WTC11 (cell line): Measurements from ENCODE around the gene AHR. TPM values are rescaled to one million over a fixed set of nuclear protein-coding genes. Genes with fewer than 3 reads are reported as not detected.

Source experiments
- ATAC-seq: fragments of 200-7000 bp; cut with Tn5 transposase; 2 replicates; pipeline ENCODE4 v1.10.0; 2021; ENCODE audit warnings: mild to moderate bottlenecking, moderate library complexity
- CTCF ChIA-PET: fragments of 300-600 bp; sonication (Branson Sonifier 250); formaldehyde crosslinking; loops from one replicate; lab custom pipeline; 2021; ENCODE audit warnings: antibody characterized with exemption; lab: Charles Lee
- POLR2A ChIA-PET: fragments of 350-600 bp; sonication (Branson Sonifier 250); formaldehyde crosslinking; loops from one replicate; lab custom pipeline; 2021; ENCODE audit warnings: antibody characterized with exemption; lab: Charles Lee
- DNase-seq: peaks from one replicate; pipeline ENCODE4 v3.0.0; 2021; ENCODE audit warnings: low spot score
- H3K27ac Mint-ChIP-seq: 2 replicates; pipeline ENCODE4 v1.8.0; 2021; ENCODE audit warnings: mixed read lengths
- H3K27me3 Mint-ChIP-seq: 2 replicates; pipeline ENCODE4 v1.8.0; 2021; ENCODE audit warnings: low read depth, mild to moderate bottlenecking, moderate library complexity, mixed read lengths
- H3K36me3 Mint-ChIP-seq: 2 replicates; pipeline ENCODE4 v1.8.0; 2021; ENCODE audit warnings: mixed read lengths
- H3K4me1 Mint-ChIP-seq: 2 replicates; pipeline ENCODE4 v1.8.0; 2022; ENCODE audit warnings: mixed read lengths
- H3K4me3 Mint-ChIP-seq: 2 replicates; pipeline ENCODE4 v1.8.0; 2021; ENCODE audit warnings: mild to moderate bottlenecking, moderate library complexity, mixed read lengths
- H3K9me3 Mint-ChIP-seq: 2 replicates; pipeline ENCODE4 v1.8.0; 2021; ENCODE audit warnings: mixed read lengths
- AFF4 ChIP-seq: sonication (generic); formaldehyde crosslinking; IDR thresholded peaks from 2 replicates; pipeline ENCODE4 v1.8.1; 2023; ENCODE audit warnings: mild to moderate bottlenecking, missing genetic modification reagents, borderline replicate concordance
- FOXJ3 ChIP-seq: sonication (generic); formaldehyde crosslinking; IDR thresholded peaks from 2 replicates; pipeline ENCODE4 v1.9.0; 2021; ENCODE audit warnings: missing genetic modification reagents, mild to moderate bottlenecking, borderline replicate concordance
- GABPB1 ChIP-seq: sonication (generic); formaldehyde crosslinking; IDR thresholded peaks from 2 replicates; pipeline ENCODE4 v1.8.1; 2023; ENCODE audit warnings: mild to moderate bottlenecking, missing genetic modification reagents
- KAT7 ChIP-seq: sonication (generic); formaldehyde crosslinking; IDR thresholded peaks from 2 replicates; pipeline ENCODE4 v1.8.1; 2023; ENCODE audit warnings: missing genetic modification reagents, mild to moderate bottlenecking, borderline replicate concordance
- NR2C2 ChIP-seq: sonication (generic); formaldehyde crosslinking; IDR thresholded peaks from 2 replicates; pipeline ENCODE4 v1.8.0; 2022; ENCODE audit warnings: mild to moderate bottlenecking, missing genetic modification reagents
- NR3C1 ChIP-seq: sonication (generic); formaldehyde crosslinking; conservative IDR thresholded peaks from 2 replicates; pipeline ENCODE4 v1.8.1; 2023; ENCODE audit warnings: low read depth, mild to moderate bottlenecking, missing genetic modification reagents
- PRRX2 ChIP-seq: fragments of 250-450 bp; sonication (Bioruptor Pico); IDR thresholded peaks from 2 replicates; pipeline ENCODE4 v1.8.0; 2021; ENCODE audit warnings: mild to moderate bottlenecking
- TEAD1 ChIP-seq: sonication (generic); formaldehyde crosslinking; IDR thresholded peaks from 2 replicates; pipeline ENCODE4 v1.8.0; 2022; ENCODE audit warnings: mild to moderate bottlenecking, missing genetic modification reagents
- ZBTB43 ChIP-seq: sonication (generic); formaldehyde crosslinking; IDR thresholded peaks from 2 replicates; pipeline ENCODE4 v1.8.1; 2023; ENCODE audit warnings: mild to moderate bottlenecking, missing genetic modification reagents
- ZNF317 ChIP-seq: sonication (generic); formaldehyde crosslinking; IDR thresholded peaks from 2 replicates; pipeline ENCODE4 v1.8.1; 2023; ENCODE audit warnings: low read depth, mild to moderate bottlenecking, moderate library complexity, missing genetic modification reagents, borderline replicate concordance
- ZNF396 ChIP-seq: fragments of 250-450 bp; sonication (Bioruptor Pico); IDR thresholded peaks from 2 replicates; pipeline ENCODE4 v1.8.0; 2021; ENCODE audit warnings: mild to moderate bottlenecking, moderate library complexity, borderline replicate concordance
- ZNF416 ChIP-seq: fragments of 250-450 bp; sonication (Bioruptor Pico); IDR thresholded peaks from 2 replicates; pipeline ENCODE4 v1.9.0; 2021; ENCODE audit warnings: mild to moderate bottlenecking, inconsistent platforms
- total RNA-seq: library from RNA; stranded (reverse); gene quantifications from 3 replicates; pipeline ENCODE4 v1.2.3, GENCODE V29; 2021
- TF ChIP-seq, protein P1 (sequence below): fragments of 250-450 bp; sonication (Bioruptor Pico); IDR thresholded peaks from 2 replicates; pipeline ENCODE4 v1.9.0; 2021; ENCODE audit warnings: moderate library complexity, mild to moderate bottlenecking, inconsistent platforms, borderline replicate concordance
- TF ChIP-seq, protein P2 (sequence below): fragments of 250-450 bp; sonication (Bioruptor Pico); IDR thresholded peaks from 2 replicates; pipeline ENCODE4 v1.9.0; 2021; ENCODE audit warnings: mild to moderate bottlenecking, borderline replicate concordance
- TF ChIP-seq, protein P3 (sequence below): fragments of 250-450 bp; sonication (Bioruptor Pico); conservative IDR thresholded peaks from 2 replicates; pipeline ENCODE4 v1.9.0; 2021; ENCODE audit warnings: mild to moderate bottlenecking
- TF ChIP-seq, protein P4 (sequence below): sonication (generic); formaldehyde crosslinking; conservative IDR thresholded peaks from 2 replicates; pipeline ENCODE4 v1.8.1; 2022; ENCODE audit warnings: mild to moderate bottlenecking, missing genetic modification reagents
- TF ChIP-seq, protein P5 (sequence below): sonication (generic); formaldehyde crosslinking; IDR thresholded peaks from 2 replicates; pipeline ENCODE4 v1.8.0; 2022; ENCODE audit warnings: mild to moderate bottlenecking, missing genetic modification reagents

The AHR gene
- total RNA-seq, 1 experiment from 2014 or later = 5.8 TPM

GRCh38 chr7:17368856-17369524 lies 70.5 kb downstream of the AHR start:
- POLR2A ChIA-PET = no interaction called here

DNA sequence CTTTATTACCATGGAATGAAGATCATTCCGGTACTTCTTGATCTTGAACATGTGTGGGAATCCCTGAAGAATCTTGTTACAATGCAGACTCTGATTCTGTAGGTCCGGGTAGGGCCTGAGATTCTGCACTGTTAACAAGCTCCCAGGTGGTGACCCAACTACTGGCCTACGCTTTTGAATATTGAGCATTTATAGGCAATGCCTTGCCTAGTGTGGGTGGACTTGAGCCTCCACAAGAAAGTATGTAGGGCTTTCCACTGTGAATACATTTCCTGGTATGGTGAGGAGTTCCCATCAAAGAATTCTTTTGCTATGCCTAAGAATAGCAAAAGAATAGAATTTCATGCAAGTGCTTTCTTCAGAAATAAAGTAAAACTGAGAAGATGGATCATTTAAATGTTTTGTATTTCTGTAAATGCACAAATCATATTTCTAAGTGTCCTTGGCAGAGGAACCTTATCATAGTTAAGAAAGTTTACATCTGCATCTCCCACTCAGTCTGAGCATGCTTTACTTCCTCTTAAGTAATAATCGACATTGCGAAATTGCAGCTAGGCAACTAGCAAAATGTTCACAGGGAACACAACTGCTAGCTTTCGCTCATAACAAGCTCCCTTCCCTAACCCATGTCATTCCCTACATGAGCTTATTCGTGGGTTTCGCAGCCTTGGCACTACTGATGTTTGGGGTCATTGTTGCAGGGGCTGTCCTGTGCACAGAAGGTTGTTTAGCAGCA lies 71.4 kb downstream of the AHR start:
- Mint-ChIP-seq H3K4me3 (no peak overlapping the region), H3K27ac (no peak overlapping the region), H3K4me1 (peaks cover 6% of the 10 kb centered on the region; the same call in 1 of the 2 replicates), H3K27me3 (no peaks in the 10 kb centered on the region), H3K9me3 (no peaks in the 10 kb centered on the region), H3K36me3 (no peaks in the 10 kb centered on the region)
- ATAC-seq (no peak), DNase-seq (no peak)
- ChIA-PET POLR2A (no interaction called here), CTCF (no interaction called here)
- TF ChIP-seq, protein P1, sequence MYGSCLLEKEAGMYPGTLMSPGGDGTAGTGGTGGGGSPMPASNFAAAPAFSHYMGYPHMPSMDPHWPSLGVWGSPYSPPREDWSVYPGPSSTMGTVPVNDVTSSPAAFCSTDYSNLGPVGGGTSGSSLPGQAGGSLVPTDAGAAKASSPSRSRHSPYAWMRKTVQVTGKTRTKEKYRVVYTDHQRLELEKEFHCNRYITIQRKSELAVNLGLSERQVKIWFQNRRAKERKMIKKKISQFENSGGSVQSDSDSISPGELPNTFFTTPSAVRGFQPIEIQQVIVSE (CRISPR knock-in tag) = no peak
- TF ChIP-seq ZNF396 (CRISPR knock-in tag) (no peak), ZNF317 (CRISPR knock-in tag) (no peak), ZBTB43 (CRISPR knock-in tag) (no peak), GABPB1 (CRISPR knock-in tag) (no peak), AFF4 (no peak), TEAD1 (no peak), FOXJ3 (CRISPR knock-in tag) (no peak), KAT7 (no peak), NR3C1 (CRISPR knock-in tag) (no peak)
- TF ChIP-seq, protein P2, sequence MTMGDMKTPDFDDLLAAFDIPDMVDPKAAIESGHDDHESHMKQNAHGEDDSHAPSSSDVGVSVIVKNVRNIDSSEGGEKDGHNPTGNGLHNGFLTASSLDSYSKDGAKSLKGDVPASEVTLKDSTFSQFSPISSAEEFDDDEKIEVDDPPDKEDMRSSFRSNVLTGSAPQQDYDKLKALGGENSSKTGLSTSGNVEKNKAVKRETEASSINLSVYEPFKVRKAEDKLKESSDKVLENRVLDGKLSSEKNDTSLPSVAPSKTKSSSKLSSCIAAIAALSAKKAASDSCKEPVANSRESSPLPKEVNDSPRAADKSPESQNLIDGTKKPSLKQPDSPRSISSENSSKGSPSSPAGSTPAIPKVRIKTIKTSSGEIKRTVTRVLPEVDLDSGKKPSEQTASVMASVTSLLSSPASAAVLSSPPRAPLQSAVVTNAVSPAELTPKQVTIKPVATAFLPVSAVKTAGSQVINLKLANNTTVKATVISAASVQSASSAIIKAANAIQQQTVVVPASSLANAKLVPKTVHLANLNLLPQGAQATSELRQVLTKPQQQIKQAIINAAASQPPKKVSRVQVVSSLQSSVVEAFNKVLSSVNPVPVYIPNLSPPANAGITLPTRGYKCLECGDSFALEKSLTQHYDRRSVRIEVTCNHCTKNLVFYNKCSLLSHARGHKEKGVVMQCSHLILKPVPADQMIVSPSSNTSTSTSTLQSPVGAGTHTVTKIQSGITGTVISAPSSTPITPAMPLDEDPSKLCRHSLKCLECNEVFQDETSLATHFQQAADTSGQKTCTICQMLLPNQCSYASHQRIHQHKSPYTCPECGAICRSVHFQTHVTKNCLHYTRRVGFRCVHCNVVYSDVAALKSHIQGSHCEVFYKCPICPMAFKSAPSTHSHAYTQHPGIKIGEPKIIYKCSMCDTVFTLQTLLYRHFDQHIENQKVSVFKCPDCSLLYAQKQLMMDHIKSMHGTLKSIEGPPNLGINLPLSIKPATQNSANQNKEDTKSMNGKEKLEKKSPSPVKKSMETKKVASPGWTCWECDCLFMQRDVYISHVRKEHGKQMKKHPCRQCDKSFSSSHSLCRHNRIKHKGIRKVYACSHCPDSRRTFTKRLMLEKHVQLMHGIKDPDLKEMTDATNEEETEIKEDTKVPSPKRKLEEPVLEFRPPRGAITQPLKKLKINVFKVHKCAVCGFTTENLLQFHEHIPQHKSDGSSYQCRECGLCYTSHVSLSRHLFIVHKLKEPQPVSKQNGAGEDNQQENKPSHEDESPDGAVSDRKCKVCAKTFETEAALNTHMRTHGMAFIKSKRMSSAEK (CRISPR knock-in tag) = no peak
- TF ChIP-seq, protein P3, sequence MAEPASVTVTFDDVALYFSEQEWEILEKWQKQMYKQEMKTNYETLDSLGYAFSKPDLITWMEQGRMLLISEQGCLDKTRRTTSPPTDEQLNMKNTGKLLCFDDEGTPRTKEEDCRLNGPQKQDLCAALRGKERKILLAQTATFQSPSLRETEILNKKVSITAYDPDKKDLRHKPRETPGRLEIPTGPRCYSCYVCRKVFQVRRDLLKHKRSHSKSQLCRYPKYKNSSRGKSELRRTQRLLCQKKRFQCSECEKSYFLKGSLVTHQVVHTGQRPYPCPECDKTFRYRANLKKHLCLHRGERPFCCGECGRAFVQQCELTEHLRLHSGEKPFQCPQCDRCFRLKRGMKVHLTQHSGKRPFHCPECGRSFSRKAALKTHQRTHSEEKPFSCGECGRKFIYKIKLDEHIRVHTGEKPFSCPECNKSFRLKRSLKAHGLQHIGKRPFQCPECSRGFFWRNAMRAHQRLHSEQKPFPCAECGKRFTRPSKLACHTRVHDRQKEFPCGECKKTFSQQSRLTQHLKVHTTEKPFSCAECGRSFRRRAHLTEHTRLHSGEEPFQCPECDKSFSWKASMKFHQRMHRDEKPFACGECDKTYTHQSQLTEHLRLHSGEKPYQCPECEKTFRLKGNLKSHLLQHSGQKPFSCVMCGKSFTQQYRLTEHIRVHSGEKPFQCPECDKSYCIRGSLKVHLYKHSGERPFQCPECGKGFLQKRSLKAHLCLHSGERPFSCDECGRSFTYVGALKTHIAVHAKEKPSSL (CRISPR knock-in tag) = no peak
- TF ChIP-seq, protein P4, sequence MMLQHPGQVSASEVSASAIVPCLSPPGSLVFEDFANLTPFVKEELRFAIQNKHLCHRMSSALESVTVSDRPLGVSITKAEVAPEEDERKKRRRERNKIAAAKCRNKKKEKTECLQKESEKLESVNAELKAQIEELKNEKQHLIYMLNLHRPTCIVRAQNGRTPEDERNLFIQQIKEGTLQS (CRISPR knock-in tag) = no peak

More at GRCh38 chr7:17368856-17369524, 70.5 kb downstream of the AHR start:
- TF ChIP-seq, protein P5, sequence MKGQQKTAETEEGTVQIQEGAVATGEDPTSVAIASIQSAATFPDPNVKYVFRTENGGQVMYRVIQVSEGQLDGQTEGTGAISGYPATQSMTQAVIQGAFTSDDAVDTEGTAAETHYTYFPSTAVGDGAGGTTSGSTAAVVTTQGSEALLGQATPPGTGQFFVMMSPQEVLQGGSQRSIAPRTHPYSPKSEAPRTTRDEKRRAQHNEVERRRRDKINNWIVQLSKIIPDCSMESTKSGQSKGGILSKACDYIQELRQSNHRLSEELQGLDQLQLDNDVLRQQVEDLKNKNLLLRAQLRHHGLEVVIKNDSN = no peak
- TF ChIP-seq PRRX2 (CRISPR knock-in tag) = no peak
- TF ChIP-seq ZNF416 (CRISPR knock-in tag) = no peak
- TF ChIP-seq NR2C2 (CRISPR knock-in tag) = no peak
- TF ChIP-seq, all 79 proteins: peak for 0
- H3K4me1 Mint-ChIP-seq = 0 out of 2 replicates have a peak, but pooled peaks cover 3% of the 10 kb centered on the region
- CTCF ChIA-PET = no interaction called here
- no peaks in the 10 kb centered on the region for H3K27me3 Mint-ChIP-seq
- no peaks in the 10 kb centered on the region for H3K9me3 Mint-ChIP-seq
- DNase-seq = no peak
- no peaks in the 10 kb centered on the region for H3K36me3 Mint-ChIP-seq
- H3K4me3 Mint-ChIP-seq = no peak overlapping the region
- H3K27ac Mint-ChIP-seq = no peak overlapping the region
- no peak for ATAC-seq
